Naive thymus-derived CD8-positive, alpha-beta T cell (primary cell): ENCODE measurements around the gene CRB1. TPM values are rescaled to one million over a fixed set of nuclear protein-coding genes. Genes with fewer than 3 reads are reported as not detected.

Source experiments
- ATAC-seq, 2 donors: fragments of 150-1000 bp; cut with Tn5 transposase in 1 of 2; sonication (Bioruptor Pico), chemical (Tn5 transposase) in 1 of 2; 1 replicate in 1 of 2; 2 replicates in 1 of 2; pipeline ENCODE4 v1.10.0; 2021; ENCODE audit warnings: mild to moderate bottlenecking in 2 of 2, moderate library complexity in 2 of 2
- POLR2A ChIA-PET: fragments of 350-600 bp; sonication (Branson Sonifier 250); formaldehyde crosslinking; loops from one replicate; lab custom pipeline; 2021; ENCODE audit warnings: antibody characterized with exemption; lab: Charles Lee
- DNase-seq, 10 donors: peaks; one replicate each; pipeline versions ENCODE4 v3.0.0 to v3.0.0-alpha.2; 2020 to 2022
- H3K27ac Mint-ChIP-seq, 10 donors: one replicate each; pipeline ENCODE4 v1.8.0; 2020 to 2022; ENCODE audit warnings: mild to moderate bottlenecking in 10 of 10, mixed read lengths in 10 of 10, moderate library complexity in 4 of 10, inconsistent platforms in 1 of 10
- H3K27me3 Mint-ChIP-seq, 5 donors: one replicate each; pipeline ENCODE4 v1.8.0; 2021 to 2022; ENCODE audit warnings: mixed read lengths in 5 of 5
- H3K36me3 Mint-ChIP-seq, 3 donors: one replicate each; pipeline ENCODE4 v1.8.0; 2020 to 2022; ENCODE audit warnings: mixed read lengths in 3 of 3, mild to moderate bottlenecking in 2 of 3, inconsistent platforms in 1 of 3
- H3K4me1 Mint-ChIP-seq, 4 donors: one replicate each; pipeline ENCODE4 v1.8.0; 2021 to 2022; ENCODE audit warnings: mixed read lengths in 4 of 4
- H3K4me3 Mint-ChIP-seq, 10 donors: one replicate each; pipeline ENCODE4 v1.8.0; 2020 to 2022; ENCODE audit warnings: mild to moderate bottlenecking in 10 of 10, mixed read lengths in 10 of 10, moderate library complexity in 6 of 10, inconsistent platforms in 1 of 10
- H3K9me3 Mint-ChIP-seq, 9 donors: one replicate each; pipeline ENCODE4 v1.8.0; 2020 to 2022; ENCODE audit warnings: mixed read lengths in 9 of 9, mild to moderate bottlenecking in 3 of 9, inconsistent platforms in 1 of 9, moderate library complexity in 1 of 9
- polyA plus RNA-seq, 3 donors: library from polyadenylated mRNA; unstranded; fragments of 300-500 nt; fragmentation: Illumina TruSeq; gene quantifications; one replicate each; pipeline ENCODE4 v1.2.3, GENCODE V29; 2021
- total RNA-seq, 8 experiments: library from RNA in 2 of 8; stranded (reverse) in 2 of 8; gene quantifications; one replicate each; pipeline ENCODE4 v1.2.3 and lab custom pipeline; 2021 to 2026

Gene CRB1
- total and polyA plus RNA-seq, 5 experiments from 2014 or later = 0.20 to 0.69 (median 0.48) TPM; not detected in 1

DNA sequence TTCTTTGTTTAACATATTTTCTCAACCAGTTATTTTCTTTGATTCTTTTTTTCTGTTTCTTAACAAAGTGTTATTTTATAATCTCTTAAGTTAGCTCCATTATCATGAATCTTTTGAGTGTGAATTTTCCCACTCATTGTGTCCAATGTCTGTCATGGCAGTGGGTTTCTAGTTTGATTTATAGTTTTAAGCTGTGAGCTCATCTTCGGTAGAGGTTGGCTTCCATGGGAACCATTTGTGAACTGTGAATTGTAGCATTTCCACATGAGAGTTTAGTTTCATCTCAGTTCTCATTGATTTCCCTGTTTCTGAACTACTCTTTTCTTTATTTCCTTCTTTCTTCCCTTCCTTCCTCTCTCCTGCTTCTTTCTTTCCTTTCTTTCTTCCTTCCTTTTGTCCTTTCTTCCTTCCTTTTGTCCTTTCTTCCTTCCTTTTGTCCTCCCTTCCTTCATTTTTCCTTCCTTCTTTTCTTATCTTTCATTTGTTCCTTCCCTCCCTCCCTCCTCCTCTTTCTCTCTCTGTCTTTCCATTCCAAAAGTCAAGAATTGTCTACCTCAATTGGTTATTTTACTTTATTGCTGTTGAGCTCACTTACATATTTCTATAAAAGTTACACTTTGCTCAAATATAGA, 3.0 kb upstream of the CRB1 start:
- ATAC-seq = no peak

DNA sequence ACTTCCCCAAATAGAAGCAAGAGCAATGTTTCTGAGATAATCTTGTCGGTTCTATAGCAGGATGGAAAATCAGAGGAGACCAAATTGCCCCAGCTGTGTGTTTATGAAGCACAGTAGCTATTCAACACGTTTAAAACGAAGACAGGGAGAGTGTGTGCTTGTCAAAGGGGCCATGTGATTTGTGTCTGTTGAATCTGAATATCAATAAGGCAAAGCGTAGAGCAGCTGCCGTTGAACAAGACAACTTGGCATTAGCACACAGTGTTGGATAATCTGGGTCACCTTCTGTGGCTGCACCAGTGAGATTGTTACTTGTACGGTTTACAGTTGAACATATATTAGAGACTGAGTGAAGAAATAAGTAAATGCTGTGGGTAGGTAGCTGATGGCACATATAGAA, 1.0 kb downstream of the CRB1 start:
- no peaks in the 10 kb centered on the region for H3K9me3 Mint-ChIP-seq
- H3K36me3 Mint-ChIP-seq = peaks cover 0 to 5% (median 4%) of the 10 kb centered on the region in 3 donors
- DNase-seq (no peak), ATAC-seq (no peak)
- H3K27me3 Mint-ChIP-seq = peaks cover 0 to 3% (median 0%) of the 10 kb centered on the region in 5 donors
- POLR2A ChIA-PET = no interaction called here
- H3K27ac Mint-ChIP-seq = no peak overlapping the region
- no peaks in the 10 kb centered on the region for H3K4me1 Mint-ChIP-seq
- no peak overlapping the region for H3K4me3 Mint-ChIP-seq

More for the DNA sequence above, 3.0 kb upstream of the CRB1 start:
- no peak overlapping the region for H3K27ac Mint-ChIP-seq
- H3K27me3 Mint-ChIP-seq = peaks cover 0 to 3% (median 0%) of the 10 kb centered on the region in 5 donors
- DNase-seq = no peak
- no peaks in the 10 kb centered on the region for H3K9me3 Mint-ChIP-seq
- no peak overlapping the region for H3K4me3 Mint-ChIP-seq
- H3K36me3 Mint-ChIP-seq = peaks cover 0 to 5% (median 4%) of the 10 kb centered on the region in 3 donors
- POLR2A ChIA-PET = interaction anchor here (0.7 kb wide), 1 partner anchor 1732 kb away, joined by 4 read pairs; no protein-coding TSS in a partner anchor
- H3K4me1 Mint-ChIP-seq = no peaks in the 10 kb centered on the region

DNA sequence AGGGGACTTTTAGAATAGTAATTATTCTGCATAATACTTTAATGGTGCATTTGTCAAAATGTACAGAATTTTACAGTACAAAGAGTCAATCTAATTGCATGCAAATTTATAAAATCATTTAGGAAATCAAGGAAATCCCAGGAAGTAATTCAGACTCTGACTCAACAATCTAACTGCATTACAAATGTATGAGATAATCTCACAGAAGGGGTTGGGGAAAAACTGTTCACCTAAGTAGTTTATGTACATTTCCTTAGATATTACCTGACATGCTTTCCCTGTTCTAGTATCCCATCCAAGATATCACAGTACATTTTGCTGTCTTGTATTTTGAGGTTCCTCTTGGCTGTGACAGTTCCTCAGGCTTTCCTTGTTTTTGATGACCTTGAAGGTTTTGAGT, 4.7 kb downstream of the CRB1 start:
- Mint-ChIP-seq H3K27ac (no peak overlapping the region), H3K4me3 (no peak overlapping the region), H3K36me3 (no peaks in the 10 kb centered on the region), H3K27me3 (no peaks in the 10 kb centered on the region), H3K9me3 (no peaks in the 10 kb centered on the region), H3K4me1 (peaks cover 0 to 5% (median 0%) of the 10 kb centered on the region in 4 donors)
- POLR2A ChIA-PET = no interaction called here
- no peak for DNase-seq
- no peak for ATAC-seq

DNA sequence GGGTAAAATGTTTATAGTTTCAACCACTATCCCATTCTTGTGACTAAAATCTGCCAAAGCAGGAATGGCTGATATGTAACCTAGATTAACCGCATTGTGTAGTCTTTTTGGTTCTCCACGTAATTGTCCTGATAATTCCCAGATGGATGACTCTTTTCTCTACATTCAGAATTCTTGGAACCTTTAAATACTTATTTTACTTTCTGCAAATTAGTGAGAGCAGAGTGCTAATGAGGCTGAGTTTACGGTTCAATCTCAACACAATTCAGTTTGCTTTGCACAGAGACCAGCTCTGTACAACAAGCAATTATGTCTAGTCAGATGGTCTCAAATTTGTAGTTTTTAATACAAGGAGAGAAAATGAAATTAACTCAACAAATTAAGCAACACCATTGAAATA, 9.1 kb downstream of the CRB1 start:
- POLR2A ChIA-PET = no interaction called here
- DNase-seq = no peak
- H3K27me3 Mint-ChIP-seq = peaks cover 0 to 4% (median 2%) of the 10 kb centered on the region in 5 donors
- no peaks in the 10 kb centered on the region for H3K36me3 Mint-ChIP-seq
- no peaks in the 10 kb centered on the region for H3K9me3 Mint-ChIP-seq
- no peak overlapping the region for H3K27ac Mint-ChIP-seq
- H3K4me1 Mint-ChIP-seq = peaks cover 0 to 5% (median 0%) of the 10 kb centered on the region in 4 donors
- no peak for ATAC-seq
- no peak overlapping the region for H3K4me3 Mint-ChIP-seq

DNA sequence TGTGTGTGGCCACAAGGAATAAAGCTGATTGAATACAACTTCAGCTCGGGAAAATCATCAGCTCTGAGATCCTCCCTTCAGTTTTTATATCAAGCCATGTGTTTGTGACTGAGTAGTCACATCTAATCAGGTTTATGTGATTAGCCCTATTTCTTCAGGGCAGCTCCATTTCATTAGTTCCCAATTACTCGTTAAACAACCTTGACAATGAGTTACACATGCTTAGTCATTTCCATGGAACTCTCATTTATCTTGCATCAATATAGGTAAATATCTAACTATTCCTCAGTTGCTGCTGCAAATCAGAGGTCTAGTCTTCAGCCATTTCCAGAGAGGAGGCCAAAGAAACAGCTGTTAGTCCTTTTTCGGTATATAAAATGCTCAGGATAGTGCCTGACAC, 16.3 kb downstream of the CRB1 start:
- Mint-ChIP-seq H3K27ac (no peak overlapping the region), H3K4me1 (peaks cover 3 to 6% (median 5%) of the 10 kb centered on the region in 4 donors), H3K4me3 (no peak overlapping the region), H3K27me3 (peaks cover 0 to 10% (median 5%) of the 10 kb centered on the region in 5 donors), H3K9me3 (no peaks in the 10 kb centered on the region), H3K36me3 (peaks cover 0 to 1% (median 0%) of the 10 kb centered on the region in 3 donors)
- POLR2A ChIA-PET = no interaction called here
- no peak for ATAC-seq
- DNase-seq = no peak

DNA sequence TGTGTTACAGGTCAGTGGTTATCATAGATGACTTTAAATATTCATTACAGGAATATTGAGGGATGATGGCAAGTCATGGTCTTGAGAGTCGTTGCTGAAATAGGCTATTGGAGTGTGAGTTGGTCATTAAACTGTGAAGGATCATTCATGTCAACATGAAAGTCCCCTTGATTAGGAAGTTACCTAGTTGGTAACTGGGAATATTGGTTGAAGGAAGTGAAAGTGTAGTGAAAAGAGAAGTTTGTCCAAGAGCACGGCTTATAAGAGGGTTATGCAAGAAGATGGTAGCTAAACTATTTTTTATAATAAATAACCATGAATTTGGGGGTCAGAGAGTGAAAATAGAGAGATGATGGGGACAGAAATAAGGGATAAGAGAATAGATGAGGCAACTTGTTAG, 16.9 kb downstream of the CRB1 start:
- POLR2A ChIA-PET = no interaction called here
- DNase-seq (no peak), ATAC-seq (no peak)
- Mint-ChIP-seq H3K4me3 (no peak overlapping the region), H3K27ac (no peak overlapping the region), H3K4me1 (peaks cover 3 to 6% (median 5%) of the 10 kb centered on the region in 4 donors), H3K36me3 (peaks cover 0 to 1% (median 0%) of the 10 kb centered on the region in 3 donors), H3K27me3 (peaks cover 0 to 10% (median 5%) of the 10 kb centered on the region in 5 donors), H3K9me3 (no peaks in the 10 kb centered on the region)

DNA sequence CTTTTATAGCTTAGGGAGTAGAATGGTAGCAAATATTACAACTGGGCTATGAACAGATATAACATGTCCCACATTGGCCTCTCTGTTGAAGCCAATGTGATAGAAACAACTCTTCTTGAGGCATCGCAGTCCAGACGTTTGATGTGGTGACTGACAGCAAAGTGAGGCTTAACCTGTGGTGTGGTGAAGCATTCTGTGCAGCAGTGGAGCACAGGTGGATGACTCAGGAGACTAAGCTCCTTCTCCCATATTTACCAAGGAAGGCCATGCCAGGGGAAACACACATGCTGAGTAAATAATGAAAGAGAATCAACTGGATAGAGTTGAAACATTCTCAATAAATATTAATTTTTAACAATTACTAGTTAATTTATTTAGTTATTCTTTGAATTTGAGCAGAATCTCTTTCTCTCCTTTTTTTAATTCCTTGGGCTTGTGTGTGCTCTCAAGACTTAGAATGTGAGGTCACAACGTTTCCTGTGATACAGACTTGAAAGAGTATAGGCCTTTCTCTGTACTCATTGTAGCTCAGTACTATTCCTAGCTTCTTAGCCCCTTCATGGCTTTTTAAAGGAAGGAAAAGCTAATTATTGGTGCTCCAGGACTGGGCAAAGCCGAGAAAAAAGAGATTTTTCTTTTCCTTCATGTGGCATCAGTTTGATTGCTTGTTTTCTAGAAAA, 17.6 kb downstream of the CRB1 start:
- DNase-seq = no peak
- no peak for ATAC-seq
- H3K36me3 Mint-ChIP-seq = peaks cover 0 to 1% (median 0%) of the 10 kb centered on the region in 3 donors
- no peaks in the 10 kb centered on the region for H3K9me3 Mint-ChIP-seq
- H3K27ac Mint-ChIP-seq = no peak overlapping the region
- POLR2A ChIA-PET = no interaction called here
- H3K27me3 Mint-ChIP-seq = peaks cover 0 to 13% (median 8%) of the 10 kb centered on the region in 5 donors
- peaks cover 3 to 6% (median 5%) of the 10 kb centered on the region in 4 donors for H3K4me1 Mint-ChIP-seq
- H3K4me3 Mint-ChIP-seq = no peak overlapping the region

DNA sequence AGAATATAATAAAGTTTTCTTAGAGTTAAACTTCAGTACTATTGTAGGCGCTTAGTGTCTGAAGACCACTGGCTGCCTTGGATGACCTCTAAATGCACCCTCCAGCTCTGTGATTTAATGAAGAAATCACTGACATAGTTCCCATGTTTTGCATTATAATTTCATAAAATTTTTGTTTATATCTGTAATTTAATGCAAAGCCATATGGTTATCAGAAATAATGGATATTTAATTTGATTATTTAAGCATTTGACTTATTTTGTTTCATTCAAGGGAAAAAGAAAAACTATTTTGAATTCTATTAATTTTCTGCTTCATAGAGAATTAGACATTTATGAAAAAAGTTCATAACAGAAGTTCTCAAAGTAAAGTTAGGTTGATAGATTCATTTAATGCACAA, 18.6 kb downstream of the CRB1 start:
- Mint-ChIP-seq H3K27ac (no peak overlapping the region), H3K4me3 (no peak overlapping the region), H3K9me3 (peaks cover 0 to 1% (median 0%) of the 10 kb centered on the region in 9 donors), H3K4me1 (peaks cover 3 to 6% (median 5%) of the 10 kb centered on the region in 4 donors), H3K36me3 (peaks cover 0 to 1% (median 0%) of the 10 kb centered on the region in 3 donors), H3K27me3 (peaks cover 0 to 10% (median 6%) of the 10 kb centered on the region in 5 donors)
- POLR2A ChIA-PET = no interaction called here
- ATAC-seq (no peak), DNase-seq (no peak)

DNA sequence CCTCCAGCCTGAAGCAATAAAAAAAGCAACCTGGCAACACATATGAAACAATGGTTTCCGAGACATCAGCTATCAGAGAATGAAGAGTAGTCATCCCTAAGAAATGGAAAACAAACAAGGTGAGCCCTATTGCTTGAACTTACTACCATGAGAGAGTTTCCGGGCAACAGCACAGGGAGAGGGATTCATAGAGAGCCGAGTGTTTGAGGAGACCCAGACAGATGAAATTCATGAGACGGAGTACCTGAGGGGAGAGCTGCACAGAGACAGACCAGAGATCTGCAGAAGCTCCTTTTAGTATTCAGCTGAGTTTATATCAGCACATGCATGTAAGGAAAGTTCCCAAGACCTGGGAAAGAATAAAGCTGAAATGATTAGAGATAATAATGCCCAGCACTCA, 19.8 kb downstream of the CRB1 start:
- peaks cover 0 to 14% (median 6%) of the 10 kb centered on the region in 5 donors for H3K27me3 Mint-ChIP-seq
- no peak overlapping the region for H3K4me3 Mint-ChIP-seq
- peaks cover 0 to 1% (median 1%) of the 10 kb centered on the region in 3 donors for H3K36me3 Mint-ChIP-seq
- ATAC-seq (no peak), DNase-seq (no peak)
- peaks cover 0 to 13% (median 3%) of the 10 kb centered on the region in 9 donors for H3K9me3 Mint-ChIP-seq
- H3K27ac Mint-ChIP-seq = no peak overlapping the region
- POLR2A ChIA-PET = no interaction called here
- H3K4me1 Mint-ChIP-seq = peaks cover 3 to 6% (median 5%) of the 10 kb centered on the region in 4 donors

DNA sequence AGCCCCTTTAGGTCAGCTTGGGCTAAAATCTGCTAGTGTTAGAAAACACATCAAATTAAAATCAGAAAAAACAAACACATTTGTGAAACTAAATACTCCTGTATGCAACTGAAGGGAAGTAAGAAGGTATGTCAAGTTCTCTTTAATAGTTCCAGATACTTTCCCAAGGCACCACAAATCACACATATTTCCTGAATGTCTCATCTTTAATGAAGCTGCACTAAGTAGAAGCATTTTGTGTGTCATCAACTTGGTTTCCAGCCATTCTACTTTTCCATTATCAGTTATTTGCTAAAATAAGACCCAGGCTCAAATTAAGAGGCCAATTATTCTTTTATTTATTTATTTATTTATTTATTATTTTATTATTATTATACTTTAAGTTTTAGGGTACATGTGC, 34.7 kb downstream of the CRB1 start:
- no peaks in the 10 kb centered on the region for H3K9me3 Mint-ChIP-seq
- POLR2A ChIA-PET = no interaction called here
- H3K27ac Mint-ChIP-seq = no peak overlapping the region
- no peak for ATAC-seq
- no peak for DNase-seq
- H3K4me3 Mint-ChIP-seq = no peak overlapping the region
- H3K4me1 Mint-ChIP-seq = no peaks in the 10 kb centered on the region
- H3K27me3 Mint-ChIP-seq = peaks cover 0 to 4% (median 2%) of the 10 kb centered on the region in 5 donors
- no peaks in the 10 kb centered on the region for H3K36me3 Mint-ChIP-seq

DNA sequence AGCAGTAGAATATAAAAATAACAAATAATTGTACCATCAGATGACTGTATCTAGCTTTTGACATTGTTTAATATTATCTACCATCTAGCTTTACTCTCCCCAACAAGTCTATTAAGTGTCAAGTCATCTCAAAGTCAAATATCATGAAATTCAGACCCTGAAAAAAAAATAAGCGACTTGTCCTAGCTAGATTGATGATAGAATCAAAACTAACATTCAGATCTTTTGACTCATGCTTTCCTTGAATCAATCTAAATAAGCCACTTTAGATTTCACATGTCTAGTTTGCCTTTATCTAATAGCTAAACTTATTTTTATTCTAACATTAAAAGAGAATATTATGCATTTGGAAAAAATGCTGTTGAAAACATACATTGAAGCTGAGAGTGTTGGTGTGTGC, 35.4 kb downstream of the CRB1 start:
- Mint-ChIP-seq H3K27ac (no peak overlapping the region), H3K4me1 (no peaks in the 10 kb centered on the region), H3K36me3 (no peaks in the 10 kb centered on the region), H3K27me3 (peaks cover 0 to 4% (median 0%) of the 10 kb centered on the region in 5 donors), H3K4me3 (no peak overlapping the region), H3K9me3 (no peaks in the 10 kb centered on the region)
- DNase-seq (no peak), ATAC-seq (no peak)
- POLR2A ChIA-PET = no interaction called here

DNA sequence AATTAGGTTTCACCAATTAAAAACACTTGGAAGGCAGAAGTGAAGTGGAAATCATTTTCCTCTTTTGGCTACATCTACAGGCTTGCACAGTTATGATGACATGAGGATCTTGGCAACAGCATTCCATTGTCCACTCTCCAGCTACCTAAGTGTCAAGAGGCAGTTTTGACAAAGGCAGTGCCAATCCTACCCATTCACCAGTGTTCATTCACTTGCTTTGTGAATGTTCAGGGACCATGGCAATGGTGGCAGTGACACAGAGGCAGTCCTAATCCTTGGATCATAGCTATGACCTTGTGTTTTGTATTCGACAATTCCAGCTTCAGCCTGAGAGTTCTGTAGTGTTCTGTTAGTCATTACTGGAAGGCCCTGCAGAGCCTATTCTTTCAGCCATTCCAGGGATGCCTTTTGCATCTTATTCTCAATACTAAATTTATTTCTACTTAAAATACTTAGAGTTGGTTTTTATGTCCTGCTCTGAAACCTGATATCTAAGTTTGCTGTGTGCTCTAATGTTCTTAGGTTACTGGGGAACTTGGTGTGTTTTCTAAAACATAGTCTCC, 36.7 kb downstream of the CRB1 start:
- H3K4me1 Mint-ChIP-seq = no peaks in the 10 kb centered on the region
- H3K9me3 Mint-ChIP-seq = no peaks in the 10 kb centered on the region
- H3K27ac Mint-ChIP-seq = no peak overlapping the region
- no peak overlapping the region for H3K4me3 Mint-ChIP-seq
- no peak for DNase-seq
- no peaks in the 10 kb centered on the region for H3K36me3 Mint-ChIP-seq
- POLR2A ChIA-PET = no interaction called here
- H3K27me3 Mint-ChIP-seq = peaks cover 0 to 4% (median 0%) of the 10 kb centered on the region in 5 donors
- no peak for ATAC-seq

DNA sequence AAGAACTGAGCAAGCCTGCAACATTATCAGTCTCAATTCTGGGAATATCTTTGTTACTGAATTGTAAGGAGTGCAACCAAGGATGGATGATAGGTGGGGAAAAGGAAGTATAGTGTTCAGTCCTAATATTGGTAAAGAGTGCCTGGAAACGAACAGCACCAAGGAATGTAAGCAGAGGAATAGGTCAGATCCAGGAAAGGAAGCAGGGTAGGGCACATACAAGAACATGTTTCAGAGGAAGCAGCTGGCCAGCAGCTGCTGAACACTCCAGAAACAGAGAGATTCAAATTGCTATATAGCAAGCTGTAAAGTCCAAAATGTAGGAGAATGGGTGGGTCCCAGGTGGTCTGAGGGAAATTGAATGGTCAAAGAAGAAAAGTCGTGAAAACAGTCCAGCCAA, 37.9 kb downstream of the CRB1 start:
- ATAC-seq (no peak), DNase-seq (no peak)
- Mint-ChIP-seq H3K4me3 (no peak overlapping the region), H3K36me3 (no peaks in the 10 kb centered on the region), H3K27ac (no peak overlapping the region), H3K9me3 (no peaks in the 10 kb centered on the region), H3K27me3 (peaks cover 0 to 4% (median 0%) of the 10 kb centered on the region in 5 donors), H3K4me1 (no peaks in the 10 kb centered on the region)
- POLR2A ChIA-PET = no interaction called here
